ENCODE data around the gene MYH10. TPM values are rescaled to one million over a fixed set of nuclear protein-coding genes. Genes with fewer than 3 reads are reported as not detected.

The MYH10 gene
- polyA plus RNA-seq, 1 donor from 2014 or later: 61.1 TPM

DNA sequence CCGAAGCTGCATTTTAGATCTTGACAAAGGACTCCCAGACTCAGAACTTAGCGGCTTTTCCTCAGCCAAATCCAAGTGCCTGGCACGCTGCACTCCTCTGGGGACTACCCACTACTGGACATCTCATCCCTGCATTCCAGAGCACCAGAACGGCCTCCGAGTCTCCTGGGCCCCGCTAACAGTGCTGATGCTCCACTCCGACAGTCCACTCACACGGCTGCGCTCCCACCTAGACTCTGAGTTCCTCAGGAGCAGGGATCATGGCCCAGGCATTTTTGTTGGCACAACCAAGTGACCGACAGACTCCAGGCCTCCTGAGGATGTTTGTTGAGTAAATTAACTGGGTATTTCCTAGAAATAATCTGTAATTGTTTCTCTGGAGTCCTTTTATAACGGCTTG lies 115.7 kb downstream of the MYH10 start:
- Histone ChIP-seq H3K36me3 (ENCODE audit: insufficient read depth, low read length) (peaks cover 5% of the 10 kb centered on the region), H3K9ac (ENCODE audit: low read length) (no peak overlapping the region)
- TF ChIP-seq, protein P1, sequence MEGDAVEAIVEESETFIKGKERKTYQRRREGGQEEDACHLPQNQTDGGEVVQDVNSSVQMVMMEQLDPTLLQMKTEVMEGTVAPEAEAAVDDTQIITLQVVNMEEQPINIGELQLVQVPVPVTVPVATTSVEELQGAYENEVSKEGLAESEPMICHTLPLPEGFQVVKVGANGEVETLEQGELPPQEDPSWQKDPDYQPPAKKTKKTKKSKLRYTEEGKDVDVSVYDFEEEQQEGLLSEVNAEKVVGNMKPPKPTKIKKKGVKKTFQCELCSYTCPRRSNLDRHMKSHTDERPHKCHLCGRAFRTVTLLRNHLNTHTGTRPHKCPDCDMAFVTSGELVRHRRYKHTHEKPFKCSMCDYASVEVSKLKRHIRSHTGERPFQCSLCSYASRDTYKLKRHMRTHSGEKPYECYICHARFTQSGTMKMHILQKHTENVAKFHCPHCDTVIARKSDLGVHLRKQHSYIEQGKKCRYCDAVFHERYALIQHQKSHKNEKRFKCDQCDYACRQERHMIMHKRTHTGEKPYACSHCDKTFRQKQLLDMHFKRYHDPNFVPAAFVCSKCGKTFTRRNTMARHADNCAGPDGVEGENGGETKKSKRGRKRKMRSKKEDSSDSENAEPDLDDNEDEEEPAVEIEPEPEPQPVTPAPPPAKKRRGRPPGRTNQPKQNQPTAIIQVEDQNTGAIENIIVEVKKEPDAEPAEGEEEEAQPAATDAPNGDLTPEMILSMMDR (IDR thresholded peaks at IDR 0.05; ENCODE audit: poor library complexity, severe bottlenecking): no peak
- TF ChIP-seq POLR2AphosphoS5 (IDR thresholded peaks at IDR 0.05) (no peak), EZH2 (IDR thresholded peaks at IDR 0.05; ENCODE audit: borderline replicate concordance, insufficient read depth, low read length, poor library complexity, severe bottlenecking) (no peak), SMC3 (conservative IDR thresholded peaks at IDR 0.05; ENCODE audit: poor library complexity) (no peak), RAD21 (conservative IDR thresholded peaks at IDR 0.05) (no peak), MXI1 (conservative IDR thresholded peaks at IDR 0.05; ENCODE audit: poor library complexity, severe bottlenecking) (no peak), EP300 (conservative IDR thresholded peaks at IDR 0.05; ENCODE audit: poor library complexity, severe bottlenecking) (no peak), TAF1 (IDR thresholded peaks at IDR 0.05; ENCODE audit: low read depth) (no peak)
- TF ChIP-seq, protein P2, sequence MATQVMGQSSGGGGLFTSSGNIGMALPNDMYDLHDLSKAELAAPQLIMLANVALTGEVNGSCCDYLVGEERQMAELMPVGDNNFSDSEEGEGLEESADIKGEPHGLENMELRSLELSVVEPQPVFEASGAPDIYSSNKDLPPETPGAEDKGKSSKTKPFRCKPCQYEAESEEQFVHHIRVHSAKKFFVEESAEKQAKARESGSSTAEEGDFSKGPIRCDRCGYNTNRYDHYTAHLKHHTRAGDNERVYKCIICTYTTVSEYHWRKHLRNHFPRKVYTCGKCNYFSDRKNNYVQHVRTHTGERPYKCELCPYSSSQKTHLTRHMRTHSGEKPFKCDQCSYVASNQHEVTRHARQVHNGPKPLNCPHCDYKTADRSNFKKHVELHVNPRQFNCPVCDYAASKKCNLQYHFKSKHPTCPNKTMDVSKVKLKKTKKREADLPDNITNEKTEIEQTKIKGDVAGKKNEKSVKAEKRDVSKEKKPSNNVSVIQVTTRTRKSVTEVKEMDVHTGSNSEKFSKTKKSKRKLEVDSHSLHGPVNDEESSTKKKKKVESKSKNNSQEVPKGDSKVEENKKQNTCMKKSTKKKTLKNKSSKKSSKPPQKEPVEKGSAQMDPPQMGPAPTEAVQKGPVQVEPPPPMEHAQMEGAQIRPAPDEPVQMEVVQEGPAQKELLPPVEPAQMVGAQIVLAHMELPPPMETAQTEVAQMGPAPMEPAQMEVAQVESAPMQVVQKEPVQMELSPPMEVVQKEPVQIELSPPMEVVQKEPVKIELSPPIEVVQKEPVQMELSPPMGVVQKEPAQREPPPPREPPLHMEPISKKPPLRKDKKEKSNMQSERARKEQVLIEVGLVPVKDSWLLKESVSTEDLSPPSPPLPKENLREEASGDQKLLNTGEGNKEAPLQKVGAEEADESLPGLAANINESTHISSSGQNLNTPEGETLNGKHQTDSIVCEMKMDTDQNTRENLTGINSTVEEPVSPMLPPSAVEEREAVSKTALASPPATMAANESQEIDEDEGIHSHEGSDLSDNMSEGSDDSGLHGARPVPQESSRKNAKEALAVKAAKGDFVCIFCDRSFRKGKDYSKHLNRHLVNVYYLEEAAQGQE (IDR thresholded peaks at IDR 0.05; ENCODE audit: borderline replicate concordance): no peak

DNA sequence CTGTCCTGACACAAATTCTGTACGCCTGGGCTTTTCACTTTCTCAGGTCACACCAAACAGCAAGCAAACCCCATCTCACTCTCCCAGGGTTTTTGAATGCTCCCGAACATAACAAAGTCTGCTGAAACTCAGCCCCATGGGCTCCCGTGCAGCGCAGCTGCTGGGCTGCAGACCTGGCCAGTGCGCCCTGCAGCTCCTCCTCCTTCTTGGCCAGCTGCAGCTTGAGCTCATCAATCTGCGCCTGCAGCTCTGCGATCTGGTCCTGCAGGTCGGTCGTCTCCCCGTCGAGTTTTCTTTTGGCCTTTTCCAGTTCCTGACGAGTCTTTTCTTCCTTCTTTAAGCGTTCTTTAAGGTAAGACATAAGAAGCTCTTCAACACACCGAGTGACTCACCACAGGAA lies 124.4 kb downstream of the MYH10 start:
- Histone ChIP-seq H3K27ac (ENCODE audit: low read length) (no peak overlapping the region), H3K9me3 (ENCODE audit: low read length) (no peaks in the 10 kb centered on the region), H3K4me3 (ENCODE audit: low read length) (no peak overlapping the region), H3K9ac (ENCODE audit: low read length) (no peak overlapping the region), H2AFZ (ENCODE audit: low read depth, low read length) (no peak overlapping the region), H3K79me2 (replicated peaks; ENCODE audit: insufficient read depth, low read length) (no peaks in the 10 kb centered on the region), H3K27me3 (ENCODE audit: insufficient read depth, low read depth, low read length) (no peaks in the 10 kb centered on the region), H3K36me3 (ENCODE audit: insufficient read depth, low read length) (peaks cover 9% of the 10 kb centered on the region), H3K4me2 (ENCODE audit: low read length) (no peak overlapping the region), H3F3A (ENCODE audit: insufficient read depth, low read length, poor library complexity, severe bottlenecking) (no peaks in the 10 kb centered on the region), H4K20me1 (ENCODE audit: insufficient read depth) (no peaks in the 10 kb centered on the region), H3K9me2 (ENCODE audit: insufficient read depth, low read length) (no peaks in the 10 kb centered on the region)
- TF ChIP-seq TAF1 (IDR thresholded peaks at IDR 0.05; ENCODE audit: low read depth) (no peak), EP300 (conservative IDR thresholded peaks at IDR 0.05; ENCODE audit: poor library complexity, severe bottlenecking) (no peak), RAD21 (conservative IDR thresholded peaks at IDR 0.05) (no peak), SMC3 (conservative IDR thresholded peaks at IDR 0.05; ENCODE audit: poor library complexity) (no peak), POLR2AphosphoS5 (IDR thresholded peaks at IDR 0.05) (no peak), MXI1 (conservative IDR thresholded peaks at IDR 0.05; ENCODE audit: poor library complexity, severe bottlenecking) (no peak), EZH2 (IDR thresholded peaks at IDR 0.05; ENCODE audit: borderline replicate concordance, insufficient read depth, low read length, poor library complexity, severe bottlenecking) (no peak)
- TF ChIP-seq, protein P2 (IDR thresholded peaks at IDR 0.05; ENCODE audit: borderline replicate concordance): no peak
- TF ChIP-seq, protein P1 (IDR thresholded peaks at IDR 0.05; ENCODE audit: poor library complexity, severe bottlenecking): no peak

More for the DNA sequence above, 115.7 kb downstream of the MYH10 start:
- H3K4me2 ChIP-seq (ENCODE audit: low read length): no peak overlapping the region
- H3K79me2 ChIP-seq (replicated peaks; ENCODE audit: insufficient read depth, low read length): no peaks in the 10 kb centered on the region
- no peak overlapping the region for H2AFZ ChIP-seq (ENCODE audit: low read depth, low read length)
- no peaks in the 10 kb centered on the region for H3K9me3 ChIP-seq (ENCODE audit: low read length)
- no peak overlapping the region for H3K4me3 ChIP-seq (ENCODE audit: low read length)
- H3K27ac ChIP-seq (ENCODE audit: low read length): no peak overlapping the region
- H4K20me1 ChIP-seq (ENCODE audit: insufficient read depth): no peaks in the 10 kb centered on the region
- no peaks in the 10 kb centered on the region for H3K9me2 ChIP-seq (ENCODE audit: insufficient read depth, low read length)
- H3K27me3 ChIP-seq (ENCODE audit: insufficient read depth, low read depth, low read length): no peaks in the 10 kb centered on the region
- no peaks in the 10 kb centered on the region for H3F3A ChIP-seq (ENCODE audit: insufficient read depth, low read length, poor library complexity, severe bottlenecking)

Data from neural cell (in vitro differentiated cells).